Upper lobe of left lung (tissue), 4 donors: ENCODE results near the gene FRYL.

Experiments
- EP300 ChIP-seq, 4 donors: sonication (generic); formaldehyde crosslinking; IDR thresholded peaks; one replicate each; pipeline ENCODE4 v1.5.1; 2017; ENCODE audit warnings: antibody characterized with exemption in 4 of 4, control low read depth in 2 of 4
- POLR2A ChIP-seq, 4 donors: fragments of 450-650 bp; IDR thresholded peaks; one replicate each; pipeline ENCODE4 v1.5.1; 2016 to 2017; ENCODE audit warnings: antibody characterized with exemption in 4 of 4, mild to moderate bottlenecking in 2 of 4
- TF ChIP-seq, protein P1 (sequence below), 6 experiments: fragments of 450-650 bp in 4 of 6; fragments of 200-600 bp in 2 of 6; sonication (generic) in 2 of 6; IDR thresholded peaks; one replicate each; pipeline ENCODE4 v1.5.1; 2016 to 2019; ENCODE audit warnings: antibody characterized with exemption in 6 of 6

DNA sequence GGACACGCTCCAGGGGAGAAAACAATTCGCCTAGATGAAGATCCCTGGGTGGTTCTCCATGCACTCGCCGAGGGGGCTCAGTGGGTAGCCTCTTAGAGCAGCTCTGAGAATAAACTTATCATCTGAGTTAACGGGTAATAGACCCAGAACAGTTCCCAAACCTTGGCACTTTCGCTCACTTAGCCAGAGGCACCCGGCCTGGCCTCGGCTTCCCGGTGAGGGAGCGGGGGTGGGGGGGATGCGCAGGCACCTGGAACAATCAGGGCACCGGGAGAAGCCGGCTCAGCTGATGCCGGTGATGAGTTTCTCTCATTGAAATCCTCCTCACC, 290.4 kb downstream of the FRYL start:
- TF ChIP-seq, protein P1, sequence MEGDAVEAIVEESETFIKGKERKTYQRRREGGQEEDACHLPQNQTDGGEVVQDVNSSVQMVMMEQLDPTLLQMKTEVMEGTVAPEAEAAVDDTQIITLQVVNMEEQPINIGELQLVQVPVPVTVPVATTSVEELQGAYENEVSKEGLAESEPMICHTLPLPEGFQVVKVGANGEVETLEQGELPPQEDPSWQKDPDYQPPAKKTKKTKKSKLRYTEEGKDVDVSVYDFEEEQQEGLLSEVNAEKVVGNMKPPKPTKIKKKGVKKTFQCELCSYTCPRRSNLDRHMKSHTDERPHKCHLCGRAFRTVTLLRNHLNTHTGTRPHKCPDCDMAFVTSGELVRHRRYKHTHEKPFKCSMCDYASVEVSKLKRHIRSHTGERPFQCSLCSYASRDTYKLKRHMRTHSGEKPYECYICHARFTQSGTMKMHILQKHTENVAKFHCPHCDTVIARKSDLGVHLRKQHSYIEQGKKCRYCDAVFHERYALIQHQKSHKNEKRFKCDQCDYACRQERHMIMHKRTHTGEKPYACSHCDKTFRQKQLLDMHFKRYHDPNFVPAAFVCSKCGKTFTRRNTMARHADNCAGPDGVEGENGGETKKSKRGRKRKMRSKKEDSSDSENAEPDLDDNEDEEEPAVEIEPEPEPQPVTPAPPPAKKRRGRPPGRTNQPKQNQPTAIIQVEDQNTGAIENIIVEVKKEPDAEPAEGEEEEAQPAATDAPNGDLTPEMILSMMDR (IDR thresholded peaks at IDR 0.05): no peak
- TF ChIP-seq POLR2A (IDR thresholded peaks at IDR 0.05): no peak
- TF ChIP-seq EP300 (IDR thresholded peaks at IDR 0.05): no peak
